G401 (cell line): ENCODE results near the gene FOXD4L6. TPM values are rescaled to one million over a fixed set of nuclear protein-coding genes. Genes with fewer than 3 reads are reported as not detected.
"Not testable (repeated sequence)": the region's sequence is repeated elsewhere in the genome, so short reads cannot be mapped to it uniquely, and the experiment has no call there.

Experiments used
- DNase-seq: peaks from one replicate; pipeline ENCODE4 v3.0.0-alpha.2; 2015; ENCODE audit warnings: low spot score
- in situ Hi-C: cut with HindIII; loops from 2 replicates; pipeline ENCODE4 v1.10.0; 2016; ENCODE audit warnings: low sequenced_read_pairs, mixed read lengths
- total RNA-seq: library from RNA; depleted of rRNA; stranded (reverse); fragments of >200 nt; shearing (Covaris generic); gene quantifications from 2 replicates; pipeline ENCODE4 v1.2.3, GENCODE V29; 2014; rRNA removed

FOXD4L6 gene
- total RNA-seq: not detected in 2 replicates

DNA sequence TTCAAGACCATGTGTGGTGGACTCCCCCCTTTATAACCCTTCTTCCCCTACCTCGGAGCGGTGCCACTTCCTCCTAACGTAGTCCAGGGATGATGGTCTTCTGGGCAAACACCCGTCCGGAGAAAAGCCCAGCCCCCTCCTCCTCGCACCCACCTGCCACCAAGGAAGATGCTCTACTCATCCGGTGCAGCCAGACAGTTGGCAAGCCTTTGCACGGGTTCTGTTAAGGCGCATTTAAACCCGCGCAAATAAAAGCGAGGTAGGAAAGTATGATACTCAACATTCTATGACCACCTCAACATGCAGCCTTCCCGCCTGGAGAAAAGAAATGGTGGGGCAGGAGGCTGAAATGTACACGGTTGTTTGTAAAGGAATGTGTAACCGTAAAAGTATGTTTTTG is at the start of gene FOXD4L6:
Gene FOXD4L6 (minus strand): TSS at position 101 of the 400 bp plus-strand sequence. CDS start 298 bp downstream, outside the sequence.
- DNase-seq, in situ Hi-C loops: not testable (repeated sequence)

GRCh38 chr9:41174994-41175393 is 46.5 kb upstream of the FOXD4L6 start:
- in situ Hi-C loops, DNase-seq: not testable (repeated sequence)

- DNase-seq, in situ Hi-C loops: not testable (repeated sequence)
These were observed 21.6 kb upstream of the FOXD4L6 start for GRCh38 chr9:41150116-41150515.

DNA sequence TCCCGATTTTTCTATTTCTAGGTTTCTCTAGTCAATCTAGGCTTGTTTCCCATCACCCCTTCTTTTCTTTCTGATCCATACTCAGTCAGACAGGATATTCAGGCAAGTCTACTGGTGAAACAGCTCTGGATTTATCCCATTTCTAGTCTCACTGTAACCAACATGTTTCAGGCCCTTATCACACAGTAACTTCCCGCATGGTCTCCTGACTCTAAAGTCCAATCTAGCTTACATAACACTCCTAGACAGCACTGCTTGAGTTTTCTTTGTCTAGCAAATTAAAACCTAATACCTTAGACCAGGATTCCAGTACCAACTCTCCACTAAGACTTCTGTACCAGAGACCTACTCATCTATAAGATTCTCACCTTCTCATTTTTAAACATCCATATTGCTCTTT is 13.4 kb upstream of the FOXD4L6 start:
- DNase-seq, in situ Hi-C loops: not testable (repeated sequence)

DNA sequence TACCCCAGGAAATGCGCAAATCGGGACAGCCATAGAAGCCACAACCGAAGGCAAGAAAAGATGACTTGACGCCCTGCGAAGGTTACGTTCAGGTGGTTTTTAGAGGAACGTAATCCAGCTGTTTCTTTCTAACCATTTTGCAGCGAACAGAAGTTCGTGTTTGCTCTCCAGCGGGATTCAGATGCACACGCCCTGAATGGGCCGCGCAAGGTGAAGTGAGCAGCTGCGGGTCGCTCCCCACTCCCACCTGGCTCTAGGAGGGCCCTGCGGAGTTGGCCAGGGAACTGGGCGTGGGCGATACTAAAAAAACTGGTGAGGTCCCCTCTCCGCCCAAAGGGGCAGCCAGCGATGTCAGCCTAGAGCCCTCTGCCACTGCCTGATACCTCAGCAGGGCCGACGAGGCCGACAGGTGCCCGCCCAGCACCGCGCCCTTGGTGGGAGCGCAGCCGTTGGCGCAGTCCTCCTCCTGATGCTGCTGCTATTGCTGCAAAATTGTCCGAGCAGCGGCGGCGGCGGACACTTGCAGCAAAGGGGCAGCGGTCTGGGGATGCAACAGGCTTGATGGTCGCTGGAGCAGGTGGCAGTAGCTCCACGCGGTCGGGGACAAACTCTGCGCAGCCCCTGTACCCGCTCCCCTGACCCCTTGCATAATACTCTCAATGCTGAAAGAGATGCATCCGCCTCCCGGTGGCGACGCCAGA is 1.6 kb downstream of the FOXD4L6 start:
- in situ Hi-C loops, DNase-seq: not testable (repeated sequence)

DNA sequence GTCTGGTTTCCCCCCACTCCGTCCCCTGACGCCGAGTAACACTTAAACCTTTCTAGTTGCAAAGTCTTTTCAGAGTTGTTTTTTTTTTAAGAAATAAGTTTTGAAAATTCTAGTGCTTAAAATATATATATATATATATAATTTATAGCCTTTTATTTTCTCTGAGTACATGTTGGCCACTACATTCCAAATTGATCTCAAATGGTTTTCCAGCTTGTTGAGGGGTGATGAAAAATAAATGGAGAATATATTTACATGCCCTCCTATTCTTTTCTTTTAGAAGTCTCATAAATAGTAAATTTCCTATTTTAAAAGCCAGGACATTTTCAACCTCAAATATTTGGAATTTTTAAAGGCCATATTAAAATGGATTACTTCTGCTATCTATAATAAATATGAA is 2.5 kb downstream of the FOXD4L6 start:
- in situ Hi-C loops, DNase-seq: not testable (repeated sequence)

DNA sequence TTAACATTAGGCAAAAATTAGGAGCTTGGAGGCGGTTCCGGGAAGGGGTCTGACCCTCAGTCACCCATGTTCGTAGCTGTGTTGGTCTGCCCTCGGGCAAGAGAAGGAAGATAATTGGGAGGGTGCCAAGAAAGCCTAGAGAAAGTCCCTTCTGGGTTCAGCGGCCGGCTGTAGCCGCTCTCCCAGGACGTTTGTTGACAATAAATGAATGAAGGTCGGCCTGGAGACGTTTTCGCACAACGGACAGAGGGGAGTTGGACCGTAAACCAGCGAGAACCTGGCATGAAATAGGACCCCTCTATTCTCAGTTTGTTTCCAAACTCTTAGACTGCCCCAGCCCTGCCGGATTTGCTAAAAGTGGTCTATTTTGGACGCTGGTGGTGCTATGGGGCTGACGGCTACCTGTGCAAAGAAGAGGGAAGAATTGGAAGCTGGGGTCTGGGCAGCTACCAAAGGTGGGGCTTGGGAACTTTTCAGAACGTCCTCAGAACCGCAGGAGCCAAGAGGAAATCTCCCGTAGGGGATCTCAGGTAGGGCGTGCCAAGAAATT is 3.3 kb downstream of the FOXD4L6 start:
- in situ Hi-C loops: not testable (repeated sequence)

GRCh38 chr9:41124250-41125108 is 4.0 kb downstream of the FOXD4L6 start:
- DNase-seq, in situ Hi-C loops: not testable (repeated sequence)

More for the DNA sequence above, 3.3 kb downstream of the FOXD4L6 start:
- not testable (repeated sequence) for DNase-seq

DNA sequence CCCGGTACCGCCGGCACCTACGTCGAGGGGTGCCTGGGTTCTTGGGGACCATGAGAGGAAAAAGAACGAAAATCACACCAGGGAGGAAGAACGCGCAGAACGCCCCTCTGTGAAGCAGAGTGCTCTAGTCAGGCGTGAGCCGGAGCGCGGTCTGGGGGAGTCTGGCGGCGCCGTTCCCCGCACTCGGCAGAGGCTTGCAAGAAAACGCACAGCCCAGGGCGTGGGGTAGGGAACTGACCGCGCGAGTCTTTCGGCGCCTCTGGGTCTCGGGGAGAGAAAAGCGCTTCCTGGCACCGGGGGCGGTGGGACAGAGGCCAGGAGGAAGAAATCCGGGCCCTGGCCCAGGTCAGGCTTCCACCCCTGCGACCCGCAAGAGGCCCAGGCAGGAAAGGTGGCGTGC is 4.7 kb downstream of the FOXD4L6 start:
- DNase-seq, in situ Hi-C loops: not testable (repeated sequence)

DNA sequence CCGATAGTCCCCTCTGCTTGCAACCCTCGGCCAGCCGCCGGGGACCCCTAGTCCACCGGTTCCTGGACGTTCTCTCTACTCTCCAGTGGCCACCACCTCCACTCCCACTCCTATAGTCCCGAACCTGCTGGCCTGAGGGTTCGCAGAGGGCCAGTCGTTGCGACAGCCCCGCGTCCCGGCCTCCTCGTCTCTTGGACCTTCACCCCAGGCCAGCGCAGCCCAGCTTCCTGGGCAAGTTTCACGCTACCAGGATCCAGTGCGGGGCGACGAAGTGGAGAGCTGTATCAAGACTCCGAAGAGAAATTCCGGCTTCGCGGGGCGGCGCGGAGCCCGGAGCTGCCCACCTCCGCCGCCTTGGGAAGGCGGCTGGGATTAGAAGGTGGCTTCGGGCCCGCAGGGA is 5.1 kb downstream of the FOXD4L6 start:
- DNase-seq, in situ Hi-C loops: not testable (repeated sequence)

GRCh38 chr9:41120696-41121095 is 7.8 kb downstream of the FOXD4L6 start:
- in situ Hi-C loops: not testable (repeated sequence)

GRCh38 chr9:41119719-41120118 is 8.8 kb downstream of the FOXD4L6 start:
- DNase-seq, in situ Hi-C loops: not testable (repeated sequence)

More at GRCh38 chr9:41120696-41121095, 7.8 kb downstream of the FOXD4L6 start:
- DNase-seq: not testable (repeated sequence)

- in situ Hi-C loops, DNase-seq: not testable (repeated sequence)
These were observed 9.2 kb downstream of the FOXD4L6 start for GRCh38 chr9:41119311-41119710.

DNA sequence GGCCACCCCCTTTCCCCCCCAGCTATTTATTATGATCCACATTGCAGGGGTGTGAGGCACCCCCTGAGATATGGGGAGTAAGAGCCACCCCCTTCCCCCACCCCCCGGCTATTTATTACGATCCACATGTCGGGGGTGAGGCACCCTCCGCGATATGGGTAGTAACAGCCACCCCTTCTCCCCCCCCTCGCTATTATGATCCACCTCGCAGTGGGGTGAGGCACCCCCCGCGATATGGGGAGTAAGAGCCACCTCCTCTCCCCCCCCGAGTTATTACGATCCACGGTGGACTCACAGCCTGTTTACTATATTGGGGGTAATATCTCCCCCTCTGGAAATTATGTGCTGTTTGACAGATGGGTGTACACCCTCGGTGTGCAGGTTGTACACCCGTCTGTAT is 15.1 kb downstream of the FOXD4L6 start:
- DNase-seq, in situ Hi-C loops: not testable (repeated sequence)

DNA sequence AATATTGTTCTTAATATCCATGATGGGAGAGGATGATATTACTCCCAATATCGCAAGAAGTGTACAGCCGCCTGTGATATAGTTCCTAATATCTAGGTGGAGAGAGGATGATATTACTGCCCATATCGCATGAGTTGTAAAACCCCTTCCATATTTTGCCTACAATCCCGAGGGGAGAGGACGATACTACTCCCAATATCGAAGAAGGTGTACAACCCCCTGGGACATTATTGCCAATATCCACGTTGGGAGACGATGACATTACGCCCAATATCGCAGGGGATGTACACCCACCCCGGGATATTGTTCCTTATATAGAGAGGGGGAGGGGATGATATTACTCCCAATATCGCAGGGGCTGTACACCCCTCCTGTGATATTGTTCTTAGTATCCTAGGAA is 17.1 kb downstream of the FOXD4L6 start:
- DNase-seq, in situ Hi-C loops: not testable (repeated sequence)

- DNase-seq, in situ Hi-C loops: not testable (repeated sequence)
These were observed 17.6 kb downstream of the FOXD4L6 start for GRCh38 chr9:41110913-41111312.

DNA sequence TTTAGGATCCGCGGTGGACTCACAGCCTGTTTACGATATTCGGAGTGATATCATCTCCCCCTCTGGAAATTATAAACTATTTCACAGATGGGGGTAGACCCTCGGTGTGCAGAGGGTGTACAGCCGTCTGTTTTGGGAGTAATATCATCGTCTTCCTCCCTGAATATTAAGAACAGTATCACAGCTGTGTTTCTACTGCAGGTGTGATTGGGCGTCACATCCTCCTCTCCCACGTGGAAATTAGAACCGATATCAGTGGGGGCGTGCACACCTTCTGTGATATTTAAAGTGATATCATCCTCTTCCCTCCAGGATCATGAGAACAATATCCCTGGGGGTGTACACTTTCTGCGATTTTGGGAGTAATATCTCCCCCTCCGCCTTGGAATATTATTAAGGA is 19.2 kb downstream of the FOXD4L6 start:
- DNase-seq, in situ Hi-C loops: not testable (repeated sequence)

GRCh38 chr9:41108816-41109215 is 19.7 kb downstream of the FOXD4L6 start:
- in situ Hi-C loops, DNase-seq: not testable (repeated sequence)

- in situ Hi-C loops, DNase-seq: not testable (repeated sequence)
These were observed 21.9 kb downstream of the FOXD4L6 start for GRCh38 chr9:41106472-41107116.
